Measurements from ENCODE around the gene ZNF717.

- no peak for TF ChIP-seq EZH2phosphoT487 (IDR thresholded peaks at IDR 0.05; ENCODE audit: borderline replicate concordance, low read depth, low read length)
- TF ChIP-seq, protein P1, sequence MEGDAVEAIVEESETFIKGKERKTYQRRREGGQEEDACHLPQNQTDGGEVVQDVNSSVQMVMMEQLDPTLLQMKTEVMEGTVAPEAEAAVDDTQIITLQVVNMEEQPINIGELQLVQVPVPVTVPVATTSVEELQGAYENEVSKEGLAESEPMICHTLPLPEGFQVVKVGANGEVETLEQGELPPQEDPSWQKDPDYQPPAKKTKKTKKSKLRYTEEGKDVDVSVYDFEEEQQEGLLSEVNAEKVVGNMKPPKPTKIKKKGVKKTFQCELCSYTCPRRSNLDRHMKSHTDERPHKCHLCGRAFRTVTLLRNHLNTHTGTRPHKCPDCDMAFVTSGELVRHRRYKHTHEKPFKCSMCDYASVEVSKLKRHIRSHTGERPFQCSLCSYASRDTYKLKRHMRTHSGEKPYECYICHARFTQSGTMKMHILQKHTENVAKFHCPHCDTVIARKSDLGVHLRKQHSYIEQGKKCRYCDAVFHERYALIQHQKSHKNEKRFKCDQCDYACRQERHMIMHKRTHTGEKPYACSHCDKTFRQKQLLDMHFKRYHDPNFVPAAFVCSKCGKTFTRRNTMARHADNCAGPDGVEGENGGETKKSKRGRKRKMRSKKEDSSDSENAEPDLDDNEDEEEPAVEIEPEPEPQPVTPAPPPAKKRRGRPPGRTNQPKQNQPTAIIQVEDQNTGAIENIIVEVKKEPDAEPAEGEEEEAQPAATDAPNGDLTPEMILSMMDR (conservative IDR thresholded peaks at IDR 0.05; ENCODE audit: low read length), result no peak
Measured at GRCh38 chr3:75687323-75687722, 98.0 kb downstream of the ZNF717 start.
